DMS 273 (cell line): Measurements from ENCODE around the gene SAYSD1.

Experiments used
- DNase-seq: peaks from one replicate; lab custom pipeline; 2025; ENCODE audit not compliant: unreplicated experiment; lab: John Stamatoyannopoulos, UW

Gene SAYSD1

GRCh38 chr6:39108041-39108839, 6.7 kb downstream of the SAYSD1 start:
- DNase-seq, result no peak

- no peak for DNase-seq
Measured at GRCh38 chr6:39107641-39108040, 7.3 kb downstream of the SAYSD1 start.

- no peak for DNase-seq
Measured at GRCh38 chr6:39107034-39107433, 8.0 kb downstream of the SAYSD1 start.

GRCh38 chr6:39104528-39104927, 10.5 kb downstream of the SAYSD1 start:
- DNase-seq, result no peak

- no peak for DNase-seq
Measured at GRCh38 chr6:39102821-39103136, 12.2 kb downstream of the SAYSD1 start.

- peak; percentile 11 for DNase-seq
Measured at GRCh38 chr6:39102071-39102820, 12.7 kb downstream of the SAYSD1 start.

- no peak for DNase-seq
Measured at GRCh38 chr6:39100358-39100757, 14.6 kb downstream of the SAYSD1 start.

GRCh38 chr6:39095578-39095977, 19.4 kb downstream of the SAYSD1 start:
- no peak for DNase-seq

- DNase-seq, result no peak
Measured at GRCh38 chr6:39093149-39093708, 21.8 kb downstream of the SAYSD1 start.

GRCh38 chr6:39092124-39092523, 22.9 kb downstream of the SAYSD1 start:
- DNase-seq, result peak; percentile 65

- no peak for DNase-seq
Measured at GRCh38 chr6:39091220-39091619, 23.8 kb downstream of the SAYSD1 start.

GRCh38 chr6:39090036-39090435, 24.9 kb downstream of the SAYSD1 start:
- no peak for DNase-seq

- peak; percentile 10 for DNase-seq
Measured at GRCh38 chr6:39088331-39088730, 26.7 kb downstream of the SAYSD1 start.

- DNase-seq, result no peak
Measured at GRCh38 chr6:39087197-39087596, 27.8 kb downstream of the SAYSD1 start.

GRCh38 chr6:39086711-39087110, 28.3 kb downstream of the SAYSD1 start:
- DNase-seq, result no peak

GRCh38 chr6:39086294-39086693, 28.7 kb downstream of the SAYSD1 start:
- no peak for DNase-seq

GRCh38 chr6:39085129-39085797, 29.7 kb downstream of the SAYSD1 start:
- no peak for DNase-seq

GRCh38 chr6:39084506-39084905, 30.5 kb downstream of the SAYSD1 start:
- no peak for DNase-seq

GRCh38 chr6:39083231-39083634, 31.8 kb downstream of the SAYSD1 start:
- peak; percentile 25 for DNase-seq

- no peak for DNase-seq
Measured at GRCh38 chr6:39082310-39082709, 32.7 kb downstream of the SAYSD1 start.

GRCh38 chr6:39080246-39080875, 34.6 kb downstream of the SAYSD1 start:
- DNase-seq, result no peak
